ENCODE data around the gene GALNT14.

DNA sequence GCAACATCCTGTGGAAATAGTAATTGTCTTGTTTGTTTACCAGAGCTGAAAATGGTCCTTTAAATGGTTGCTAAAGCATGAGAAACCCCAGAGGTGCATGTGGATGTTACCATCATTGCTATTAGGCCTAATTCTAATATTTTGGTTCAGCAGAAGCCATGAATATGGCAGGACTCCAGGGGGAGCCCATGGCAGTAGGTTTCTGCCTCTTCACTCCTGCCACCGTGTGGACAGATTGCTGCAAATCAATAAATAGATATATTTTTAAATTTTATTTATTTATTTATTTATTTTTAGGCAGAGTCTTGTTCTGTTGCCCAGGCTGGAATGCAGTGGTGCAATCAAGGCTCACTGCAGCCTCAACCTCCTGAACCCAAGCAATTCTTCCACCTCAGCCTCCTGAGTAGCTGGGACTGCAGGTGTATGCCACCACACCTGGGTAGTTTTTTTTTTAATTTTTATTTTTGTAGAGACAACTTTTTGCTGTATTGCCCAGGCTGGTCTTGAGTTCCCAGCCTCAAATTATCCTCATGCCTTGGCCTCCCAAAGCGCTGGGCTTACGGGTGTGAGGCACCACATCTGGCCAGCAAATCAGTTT lies 276.1 kb downstream of the GALNT14 start:
- TF ChIP-seq POLR2A (IDR thresholded peaks at IDR 0.05; ENCODE audit: low read length) (no peak), GATA1 (IDR thresholded peaks at IDR 0.05; ENCODE audit: low read depth, low read length) (no peak)

Measured in erythroblast (primary cell).